ENCODE results near the gene MICAL1.

The MICAL1 gene

GRCh38 chr6:109434456-109434855 lies 21.1 kb downstream of the MICAL1 start:
- DNase-seq: no peak

GRCh38 chr6:109429496-109429895 lies 26.1 kb downstream of the MICAL1 start:
- DNase-seq: no peak

- DNase-seq: peak; percentile 44
Measured at GRCh38 chr6:109428889-109429477, 26.6 kb downstream of the MICAL1 start.

GRCh38 chr6:109424946-109425345 lies 30.6 kb downstream of the MICAL1 start:
- DNase-seq: no peak

GRCh38 chr6:109421184-109421583 lies 34.4 kb downstream of the MICAL1 start:
- no peak for DNase-seq

GRCh38 chr6:109420751-109421150 lies 34.8 kb downstream of the MICAL1 start:
- DNase-seq: no peak

GRCh38 chr6:109417646-109418045 lies 37.9 kb downstream of the MICAL1 start:
- DNase-seq: no peak

- no peak for DNase-seq
Measured at GRCh38 chr6:109411034-109411433, 44.5 kb downstream of the MICAL1 start.

- DNase-seq: no peak
Measured at GRCh38 chr6:109406196-109406595, 49.4 kb downstream of the MICAL1 start.

GRCh38 chr6:109397020-109397419 lies 58.6 kb downstream of the MICAL1 start:
- no peak for DNase-seq

GRCh38 chr6:109396046-109396718 lies 59.4 kb downstream of the MICAL1 start:
- DNase-seq: no peak

All from fibroblast of skin of back (primary cell).